NB4 (cell line): ENCODE results near the gene ZSCAN16.

Experiments used
- MYC ChIP-seq: IDR thresholded peaks from 2 replicates; pipeline ENCODE4 v1.6.1; 2011; ENCODE audit warnings: low read depth, low read length
- POLR2A ChIP-seq: IDR thresholded peaks from 2 replicates; pipeline ENCODE4 v1.6.1; 2011; ENCODE audit warnings: mild to moderate bottlenecking; ENCODE audit not compliant: insufficient read length; ENCODE audit errors: extremely low read depth
- TF ChIP-seq, protein P1 (sequence below): IDR thresholded peaks from one replicate; pipeline ENCODE4 v1.5.1; 2012; ENCODE audit warnings: low read depth, low read length
- TF ChIP-seq, protein P2 (sequence below): IDR thresholded peaks from 2 replicates; pipeline ENCODE4 v1.6.1; 2011; ENCODE audit warnings: low read depth, low read length

DNA sequence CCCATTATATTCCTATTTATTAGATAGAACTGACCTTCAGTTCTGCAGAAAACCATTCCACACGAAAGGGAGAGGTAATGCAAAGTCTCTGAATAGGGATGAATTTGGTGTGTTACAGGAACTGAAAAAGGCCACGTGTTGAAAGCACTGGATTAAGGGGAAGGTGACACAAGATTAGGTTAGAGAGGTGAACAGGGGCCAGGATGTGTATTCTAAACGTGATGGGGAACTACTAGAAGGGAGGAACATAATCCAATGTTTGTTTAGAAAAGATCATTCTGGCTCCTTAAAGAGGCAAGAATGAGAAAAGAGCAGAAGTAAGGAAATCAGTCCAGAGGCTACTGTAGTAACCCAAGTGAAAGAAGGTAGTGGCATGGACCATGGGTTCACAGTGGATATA, 11.0 kb downstream of the ZSCAN16 start:
- TF ChIP-seq POLR2A (no peak), MYC (no peak)
- TF ChIP-seq, protein P1, sequence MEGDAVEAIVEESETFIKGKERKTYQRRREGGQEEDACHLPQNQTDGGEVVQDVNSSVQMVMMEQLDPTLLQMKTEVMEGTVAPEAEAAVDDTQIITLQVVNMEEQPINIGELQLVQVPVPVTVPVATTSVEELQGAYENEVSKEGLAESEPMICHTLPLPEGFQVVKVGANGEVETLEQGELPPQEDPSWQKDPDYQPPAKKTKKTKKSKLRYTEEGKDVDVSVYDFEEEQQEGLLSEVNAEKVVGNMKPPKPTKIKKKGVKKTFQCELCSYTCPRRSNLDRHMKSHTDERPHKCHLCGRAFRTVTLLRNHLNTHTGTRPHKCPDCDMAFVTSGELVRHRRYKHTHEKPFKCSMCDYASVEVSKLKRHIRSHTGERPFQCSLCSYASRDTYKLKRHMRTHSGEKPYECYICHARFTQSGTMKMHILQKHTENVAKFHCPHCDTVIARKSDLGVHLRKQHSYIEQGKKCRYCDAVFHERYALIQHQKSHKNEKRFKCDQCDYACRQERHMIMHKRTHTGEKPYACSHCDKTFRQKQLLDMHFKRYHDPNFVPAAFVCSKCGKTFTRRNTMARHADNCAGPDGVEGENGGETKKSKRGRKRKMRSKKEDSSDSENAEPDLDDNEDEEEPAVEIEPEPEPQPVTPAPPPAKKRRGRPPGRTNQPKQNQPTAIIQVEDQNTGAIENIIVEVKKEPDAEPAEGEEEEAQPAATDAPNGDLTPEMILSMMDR, result no peak
- TF ChIP-seq, protein P2, sequence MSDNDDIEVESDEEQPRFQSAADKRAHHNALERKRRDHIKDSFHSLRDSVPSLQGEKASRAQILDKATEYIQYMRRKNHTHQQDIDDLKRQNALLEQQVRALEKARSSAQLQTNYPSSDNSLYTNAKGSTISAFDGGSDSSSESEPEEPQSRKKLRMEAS, result peak; percentile 61
